ENCODE measurements around the gene LGR6. TPM values are rescaled to one million over a fixed set of nuclear protein-coding genes. Genes with fewer than 3 reads are reported as not detected.

Gene LGR6
- total and polyA plus RNA-seq, 2 donors = 0.37 to 3.8 TPM

DNA sequence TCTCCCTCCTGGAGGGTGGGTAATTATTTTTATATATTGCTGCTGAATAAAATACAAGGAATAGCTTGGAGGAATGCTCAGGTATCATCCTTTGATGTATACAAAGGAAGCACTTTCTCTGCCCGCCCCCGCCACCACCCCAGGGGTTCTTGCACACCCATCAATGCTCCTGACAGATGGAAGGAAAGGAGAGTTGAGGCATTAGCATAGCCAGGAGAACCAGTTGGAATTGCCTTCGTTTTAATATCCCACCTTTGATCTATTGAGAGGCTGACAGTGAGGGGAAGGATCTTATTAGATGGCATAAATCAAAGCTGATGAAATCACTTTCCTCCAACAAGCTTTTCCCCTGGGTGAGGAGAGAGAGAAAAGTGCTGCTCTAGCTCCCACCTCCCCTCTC lies 71.1 kb downstream of the LGR6 start:
- Histone ChIP-seq H3K36me3 (ENCODE audit: insufficient read depth) (no peaks in the 10 kb centered on the region), H3K4me1 (ENCODE audit: insufficient read depth) (no peaks in the 10 kb centered on the region), H3K27ac (ENCODE audit: low read depth) (no peak overlapping the region), H3K4me3 (ENCODE audit: low read depth, low read length) (no peak overlapping the region)
- DNase-seq (ENCODE audit: extremely low spot score) = no peak
- WGBS = 62% methylated on average over 3 of the region's 3 CpGs

DNA sequence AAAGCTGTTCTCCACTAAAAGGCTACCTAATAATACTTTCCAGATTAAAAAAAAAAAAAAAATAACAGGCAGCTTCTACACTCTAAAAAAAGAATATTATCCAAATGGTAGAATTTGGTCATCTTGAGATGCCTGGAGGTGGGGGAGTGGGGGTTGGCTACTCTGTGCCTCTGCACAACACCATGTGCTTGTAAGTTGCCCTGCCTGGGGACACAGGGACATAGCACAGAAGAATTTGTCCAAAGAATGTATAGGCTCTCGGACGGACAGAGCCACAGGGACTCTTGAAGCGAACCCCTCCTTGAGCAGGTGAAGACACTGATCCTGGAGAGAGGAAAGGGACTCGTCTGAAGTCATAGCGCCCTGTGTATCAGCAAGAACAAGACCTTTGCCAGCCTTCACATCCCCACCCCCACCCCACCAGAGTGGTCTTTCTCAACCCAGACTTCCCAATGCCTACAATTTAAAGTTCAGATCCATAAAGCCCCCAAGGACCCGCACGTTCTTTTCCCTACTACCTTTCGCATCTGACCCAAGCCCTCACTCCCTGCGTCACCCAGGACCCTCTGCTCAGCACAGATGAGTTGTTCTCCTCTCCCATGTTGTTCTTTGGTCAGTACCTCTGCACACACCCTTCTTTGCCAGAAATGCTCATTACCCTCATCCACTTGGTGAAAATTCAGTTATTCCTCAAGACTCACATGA lies 72.6 kb downstream of the LGR6 start:
- no peak overlapping the region for H3K4me3 ChIP-seq (ENCODE audit: low read depth, low read length)
- WGBS = 89% methylated on average over 9 of the region's 9 CpGs
- H3K27ac ChIP-seq (ENCODE audit: low read depth) = no peak overlapping the region
- no peak for DNase-seq (ENCODE audit: extremely low spot score)
- H3K36me3 ChIP-seq (ENCODE audit: insufficient read depth) = no peaks in the 10 kb centered on the region
- no peaks in the 10 kb centered on the region for H3K4me1 ChIP-seq (ENCODE audit: insufficient read depth)

DNA sequence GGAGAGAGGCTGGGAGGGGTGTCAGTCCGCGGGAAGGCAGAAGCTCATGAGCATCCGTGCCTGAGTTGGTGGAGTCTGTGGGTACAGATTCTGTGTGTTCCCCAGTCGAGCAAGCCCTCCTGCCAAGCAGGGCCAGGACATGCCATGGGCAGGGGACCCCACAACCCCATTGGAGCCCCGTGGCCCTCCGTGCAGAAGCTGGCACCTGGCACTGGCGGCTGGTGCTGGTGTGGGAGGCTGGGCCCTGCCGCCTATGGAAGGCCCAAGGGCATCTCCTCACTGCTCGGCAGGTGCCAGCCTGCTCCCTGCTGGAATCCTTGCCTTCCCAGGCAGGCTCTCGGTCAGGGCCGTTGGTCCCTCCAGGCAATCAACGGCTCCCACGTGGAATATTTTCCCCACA lies 74.4 kb downstream of the LGR6 start:
- Histone ChIP-seq H3K4me3 (ENCODE audit: low read depth, low read length) (no peak overlapping the region), H3K36me3 (ENCODE audit: insufficient read depth) (no peaks in the 10 kb centered on the region), H3K4me1 (ENCODE audit: insufficient read depth) (no peaks in the 10 kb centered on the region), H3K27ac (ENCODE audit: low read depth) (no peak overlapping the region)
- no peak for DNase-seq (ENCODE audit: extremely low spot score)
- 86% methylated on average over 13 of the region's 13 CpGs for WGBS

DNA sequence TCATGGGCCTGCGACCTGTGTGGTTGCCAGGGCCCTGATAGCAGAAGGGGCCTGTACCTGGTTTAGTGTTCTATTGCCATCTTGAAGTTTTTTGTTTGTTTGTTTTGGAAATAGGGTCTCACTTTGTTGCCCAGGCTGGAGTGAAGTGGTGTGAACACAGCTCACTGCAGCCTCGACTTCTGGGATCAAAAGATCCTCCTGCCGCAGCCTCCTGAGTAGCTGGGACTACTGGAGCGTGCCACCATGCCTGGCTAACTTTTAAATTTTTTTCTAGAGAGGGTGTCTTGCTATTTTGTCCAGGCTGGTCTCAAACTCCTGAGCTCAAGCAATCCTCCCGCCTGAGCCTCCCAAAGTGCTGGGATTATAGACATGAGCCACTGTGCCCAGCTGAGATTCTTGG lies 75.2 kb downstream of the LGR6 start:
- DNase-seq (ENCODE audit: extremely low spot score) = no peak
- 93% methylated on average over 5 of the region's 5 CpGs for WGBS
- no peak overlapping the region for H3K27ac ChIP-seq (ENCODE audit: low read depth)
- H3K4me3 ChIP-seq (ENCODE audit: low read depth, low read length) = no peak overlapping the region
- H3K36me3 ChIP-seq (ENCODE audit: insufficient read depth) = no peaks in the 10 kb centered on the region
- H3K4me1 ChIP-seq (ENCODE audit: insufficient read depth) = no peaks in the 10 kb centered on the region

DNA sequence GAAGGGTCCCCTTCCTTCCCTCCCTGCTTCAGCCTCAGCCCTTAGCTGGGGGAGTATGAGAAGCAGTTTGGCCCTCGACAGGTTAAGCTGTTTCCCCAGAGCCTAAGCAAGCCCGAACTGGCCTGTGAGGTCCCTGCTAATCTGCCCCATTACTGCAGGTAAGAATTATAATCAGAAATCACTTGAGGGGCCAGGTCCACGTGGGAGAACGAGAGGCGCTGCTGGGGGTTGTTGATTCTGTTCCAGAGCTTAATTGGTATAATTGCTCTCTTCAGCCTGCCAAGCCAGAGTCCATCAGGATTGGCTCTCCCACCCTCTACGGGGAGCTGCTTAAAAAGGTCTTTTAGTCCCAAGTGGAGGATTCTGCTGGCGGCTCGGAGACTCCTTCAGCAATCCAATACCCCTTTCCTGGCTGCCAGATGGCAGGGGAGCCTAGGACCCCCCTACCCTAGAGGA lies 77.3 kb downstream of the LGR6 start:
- Histone ChIP-seq H3K4me1 (ENCODE audit: insufficient read depth) (no peaks in the 10 kb centered on the region), H3K4me3 (ENCODE audit: low read depth, low read length) (no peak overlapping the region), H3K36me3 (ENCODE audit: insufficient read depth) (no peaks in the 10 kb centered on the region), H3K27ac (ENCODE audit: low read depth) (no peak overlapping the region)
- no peak for DNase-seq (ENCODE audit: extremely low spot score)
- 53% methylated on average over 8 of the region's 8 CpGs for WGBS

DNA sequence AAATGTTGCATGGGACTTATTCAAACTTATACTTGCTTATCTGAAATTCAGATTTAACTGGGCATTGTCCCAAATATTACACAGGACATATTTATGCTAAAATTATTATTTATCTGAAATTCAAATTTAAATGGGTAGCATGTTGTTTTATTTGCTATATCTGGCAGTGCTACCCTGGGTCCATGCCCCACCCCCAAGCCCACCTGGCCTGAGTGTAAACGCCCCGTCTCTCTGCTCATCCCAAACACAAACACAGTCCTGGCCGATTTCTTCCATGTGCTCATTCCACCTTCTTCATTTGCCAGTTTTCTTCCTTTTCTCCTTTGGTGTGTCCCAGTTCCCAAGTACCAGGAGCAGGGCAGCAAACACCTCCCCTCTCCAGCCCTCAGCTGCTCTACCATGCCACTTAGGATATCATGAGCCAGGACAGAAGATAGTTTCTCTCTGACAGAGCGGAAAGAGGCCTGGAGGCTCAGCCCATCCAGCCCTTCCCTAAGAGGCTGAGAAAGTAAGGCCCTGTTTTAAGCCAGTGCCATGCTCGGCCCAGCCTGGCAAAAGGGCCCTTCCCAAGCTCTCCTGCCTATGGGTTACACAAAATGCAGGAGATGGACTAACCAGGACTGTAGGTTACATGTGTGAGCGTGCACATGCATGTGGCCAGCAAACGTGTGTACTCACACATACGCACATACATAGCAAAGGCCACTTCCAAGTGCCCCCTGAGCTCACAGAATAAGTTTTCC lies 78.7 kb downstream of the LGR6 start:
- Histone ChIP-seq H3K36me3 (ENCODE audit: insufficient read depth) (no peaks in the 10 kb centered on the region), H3K27ac (ENCODE audit: low read depth) (no peak overlapping the region), H3K4me3 (ENCODE audit: low read depth, low read length) (no peak overlapping the region), H3K4me1 (ENCODE audit: insufficient read depth) (no peaks in the 10 kb centered on the region)
- WGBS = 84% methylated on average over 8 of the region's 8 CpGs
- no peak for DNase-seq (ENCODE audit: extremely low spot score)

DNA sequence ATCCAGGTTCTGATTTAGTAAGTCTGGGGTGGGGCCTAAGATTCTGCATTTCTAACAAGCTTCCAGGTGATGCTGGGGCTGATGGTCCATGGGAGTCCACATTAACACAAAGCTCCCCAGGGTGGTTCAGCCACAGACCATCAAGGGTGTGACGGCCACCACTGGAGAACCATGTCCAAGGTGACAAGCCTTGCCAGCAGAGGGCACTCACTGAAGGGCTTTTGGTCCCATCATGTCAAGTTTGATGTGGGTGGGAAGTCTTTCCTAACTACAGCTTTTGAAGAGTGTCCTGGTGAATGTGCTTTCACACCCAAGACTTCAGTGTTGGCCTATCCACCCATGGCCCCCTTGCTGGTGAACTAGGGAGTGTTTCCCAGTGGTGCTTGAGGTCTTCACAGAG lies 81.0 kb downstream of the LGR6 start:
- no peak overlapping the region for H3K4me3 ChIP-seq (ENCODE audit: low read depth, low read length)
- WGBS = 67% methylated on average over 1 of the region's 1 CpG
- no peak for DNase-seq (ENCODE audit: extremely low spot score)
- H3K27ac ChIP-seq (ENCODE audit: low read depth) = no peak overlapping the region
- H3K36me3 ChIP-seq (ENCODE audit: insufficient read depth) = no peaks in the 10 kb centered on the region
- H3K4me1 ChIP-seq (ENCODE audit: insufficient read depth) = no peaks in the 10 kb centered on the region

DNA sequence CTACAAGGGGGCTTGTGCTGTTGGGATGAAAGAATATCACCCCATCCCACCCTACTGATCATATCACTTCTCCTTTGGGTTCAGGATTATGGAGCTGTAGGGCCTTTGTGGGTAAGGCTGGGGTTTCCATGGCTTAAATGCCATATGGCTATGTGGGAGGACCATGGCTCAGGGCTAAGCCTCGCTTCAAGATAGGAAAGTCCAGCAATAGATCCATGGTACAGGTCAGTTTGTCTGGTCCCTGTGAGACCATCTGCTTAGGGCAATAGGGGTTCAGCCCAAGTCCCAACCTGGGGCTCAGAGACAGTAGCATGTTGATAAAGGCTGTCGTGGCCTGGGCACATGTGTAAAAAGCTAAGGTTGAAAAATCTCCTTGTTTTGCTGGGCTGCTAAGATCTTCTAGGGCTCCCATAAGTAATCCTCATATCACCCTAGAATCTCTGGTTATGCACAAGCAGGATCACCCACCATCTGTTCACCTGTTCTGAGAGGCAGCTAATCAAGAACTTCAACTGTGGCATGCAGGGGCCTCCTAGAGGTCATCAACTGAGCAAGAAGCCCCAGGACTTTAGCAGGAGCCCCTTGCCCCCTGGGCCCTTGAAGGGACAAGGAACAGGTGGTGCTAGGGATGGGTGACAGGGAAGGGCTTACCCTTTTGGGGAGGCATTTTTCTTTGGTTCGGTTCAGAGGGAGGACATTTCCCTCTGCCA lies 81.6 kb downstream of the LGR6 start:
- no peak overlapping the region for H3K4me3 ChIP-seq (ENCODE audit: low read depth, low read length)
- no peak overlapping the region for H3K27ac ChIP-seq (ENCODE audit: low read depth)
- 95% methylated on average over 3 of the region's 3 CpGs for WGBS
- no peaks in the 10 kb centered on the region for H3K36me3 ChIP-seq (ENCODE audit: insufficient read depth)
- DNase-seq (ENCODE audit: extremely low spot score) = no peak
- no peaks in the 10 kb centered on the region for H3K4me1 ChIP-seq (ENCODE audit: insufficient read depth)

DNA sequence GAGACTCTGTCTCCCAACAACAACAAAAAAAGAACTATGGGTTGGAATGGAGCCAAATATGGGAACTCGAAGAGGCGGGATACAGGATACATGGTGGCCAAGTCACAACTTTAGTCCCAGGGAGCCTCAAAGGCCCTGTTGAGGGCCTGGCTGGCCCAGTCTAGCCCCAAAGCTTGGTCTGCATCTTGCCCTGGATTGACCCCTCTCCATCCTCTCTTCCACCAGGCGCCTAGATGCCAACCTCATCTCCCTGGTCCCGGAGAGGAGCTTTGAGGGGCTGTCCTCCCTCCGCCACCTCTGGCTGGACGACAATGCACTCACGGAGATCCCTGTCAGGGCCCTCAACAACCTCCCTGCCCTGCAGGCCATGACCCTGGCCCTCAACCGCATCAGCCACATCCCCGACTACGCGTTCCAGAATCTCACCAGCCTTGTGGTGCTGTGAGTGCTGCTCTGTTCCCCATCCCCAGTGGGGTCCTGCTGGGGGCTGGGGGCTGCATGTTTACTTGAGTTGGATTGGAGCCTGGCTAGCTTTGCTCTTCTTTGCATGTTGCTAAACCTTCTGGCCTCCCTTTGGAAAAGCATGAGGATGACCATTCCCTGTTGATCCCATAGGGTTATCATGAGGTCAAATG lies 82.6 kb downstream of the LGR6 start:
- no peak for DNase-seq (ENCODE audit: extremely low spot score)
- Histone ChIP-seq H3K4me3 (ENCODE audit: low read depth, low read length) (no peak overlapping the region), H3K4me1 (ENCODE audit: insufficient read depth) (no peaks in the 10 kb centered on the region), H3K27ac (ENCODE audit: low read depth) (no peak overlapping the region), H3K36me3 (ENCODE audit: insufficient read depth) (no peaks in the 10 kb centered on the region)
- 96% methylated on average over 11 of the region's 11 CpGs for WGBS

DNA sequence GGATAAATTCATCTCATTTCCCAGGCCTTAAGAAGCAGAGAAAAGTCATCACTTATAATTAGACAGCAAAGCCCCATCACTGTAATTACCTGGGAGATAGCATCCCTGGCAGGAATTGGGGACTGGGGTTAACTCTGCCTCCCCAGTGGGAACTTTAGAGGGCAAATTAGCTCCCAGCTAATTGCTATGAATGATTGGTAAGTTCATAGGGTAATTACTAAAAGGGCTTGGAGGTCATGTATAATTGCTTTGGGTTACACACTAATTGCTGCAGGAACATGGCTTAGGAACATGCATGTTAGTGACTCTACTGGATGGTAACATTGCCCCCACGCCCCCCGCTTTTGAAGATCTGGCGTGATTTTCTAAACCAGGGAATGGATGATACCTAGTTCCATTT lies 83.3 kb downstream of the LGR6 start:
- WGBS = 98% methylated on average over 3 of the region's 3 CpGs
- Histone ChIP-seq H3K4me1 (ENCODE audit: insufficient read depth) (no peaks in the 10 kb centered on the region), H3K36me3 (ENCODE audit: insufficient read depth) (no peaks in the 10 kb centered on the region), H3K4me3 (ENCODE audit: low read depth, low read length) (no peak overlapping the region), H3K27ac (ENCODE audit: low read depth) (no peak overlapping the region)
- no peak for DNase-seq (ENCODE audit: extremely low spot score)

DNA sequence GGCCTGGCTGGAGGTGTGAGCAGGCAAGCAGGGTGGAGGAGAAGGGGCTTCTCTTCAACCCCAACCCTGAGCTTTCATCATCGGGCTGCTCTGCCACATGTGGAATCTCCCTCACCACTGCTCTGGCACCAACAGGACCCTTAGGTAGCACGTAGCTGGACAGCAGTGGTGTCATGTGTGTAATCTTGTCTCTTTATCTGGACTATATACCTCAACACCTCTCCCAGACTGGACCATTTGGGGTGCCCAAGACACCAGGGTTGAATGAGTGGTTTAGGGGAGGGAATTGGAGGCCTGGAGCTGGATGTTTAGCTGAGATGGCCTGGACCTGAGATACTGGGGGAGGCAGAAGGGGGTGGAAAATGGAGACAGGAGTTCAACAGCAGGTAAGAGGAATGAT lies 85.2 kb downstream of the LGR6 start:
- H3K36me3 ChIP-seq (ENCODE audit: insufficient read depth) = no peaks in the 10 kb centered on the region
- WGBS = 97% methylated on average over 2 of the region's 2 CpGs
- DNase-seq (ENCODE audit: extremely low spot score) = no peak
- H3K27ac ChIP-seq (ENCODE audit: low read depth) = no peak overlapping the region
- no peak overlapping the region for H3K4me3 ChIP-seq (ENCODE audit: low read depth, low read length)
- no peaks in the 10 kb centered on the region for H3K4me1 ChIP-seq (ENCODE audit: insufficient read depth)

DNA sequence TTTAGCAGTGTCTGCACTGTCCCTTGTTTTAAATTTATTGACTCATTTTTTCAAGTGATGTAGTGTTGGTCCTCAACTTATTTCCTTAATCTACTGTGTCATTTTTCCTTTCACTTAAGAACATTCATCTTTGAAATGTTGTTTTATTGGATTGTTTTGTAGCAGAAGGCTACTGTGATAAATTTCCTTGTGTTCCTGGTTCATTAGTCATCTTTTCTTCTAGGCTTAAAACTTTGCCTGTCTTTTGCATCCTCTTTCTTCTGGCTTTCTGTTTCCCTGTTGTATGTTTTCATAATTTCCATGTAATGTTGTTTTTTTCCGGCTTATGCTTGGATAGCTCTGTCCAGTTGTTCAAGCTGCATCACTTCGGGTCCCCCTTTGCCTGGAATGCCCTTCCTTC lies 86.2 kb downstream of the LGR6 start:
- Histone ChIP-seq H3K4me1 (ENCODE audit: insufficient read depth) (no peaks in the 10 kb centered on the region), H3K4me3 (ENCODE audit: low read depth, low read length) (no peak overlapping the region), H3K36me3 (ENCODE audit: insufficient read depth) (no peaks in the 10 kb centered on the region), H3K27ac (ENCODE audit: low read depth) (no peak overlapping the region)
- WGBS = 90% methylated on average over 2 of the region's 2 CpGs
- no peak for DNase-seq (ENCODE audit: extremely low spot score)

DNA sequence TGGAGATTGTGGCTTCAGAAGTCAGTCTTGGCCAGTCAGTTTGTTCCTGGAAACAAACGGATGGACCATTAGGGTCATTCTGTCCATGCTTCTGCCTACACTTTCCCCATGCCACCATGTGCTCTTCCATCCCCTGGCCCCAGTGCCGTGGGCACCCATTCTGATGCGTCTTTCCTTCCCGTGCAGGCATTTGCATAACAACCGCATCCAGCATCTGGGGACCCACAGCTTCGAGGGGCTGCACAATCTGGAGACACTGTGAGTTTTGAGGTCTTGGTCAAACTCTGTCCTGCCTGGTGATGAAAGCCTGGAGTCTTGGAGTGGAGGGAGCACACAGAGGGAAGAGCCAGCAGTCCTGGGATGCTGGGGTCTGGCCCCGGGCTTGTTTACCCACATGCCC lies 87.0 kb downstream of the LGR6 start:
- no peak overlapping the region for H3K4me3 ChIP-seq (ENCODE audit: low read depth, low read length)
- no peak for DNase-seq (ENCODE audit: extremely low spot score)
- H3K27ac ChIP-seq (ENCODE audit: low read depth) = no peak overlapping the region
- H3K36me3 ChIP-seq (ENCODE audit: insufficient read depth) = no peaks in the 10 kb centered on the region
- 85% methylated on average over 7 of the region's 7 CpGs for WGBS
- H3K4me1 ChIP-seq (ENCODE audit: insufficient read depth) = no peaks in the 10 kb centered on the region
